HG03565 (cell line): ENCODE results near the gene NID1.

ENCODE experiments used
- ATAC-seq: cut with Tn5 transposase; IDR thresholded peaks from one replicate; pipeline ENCODE4 v1.9.1; 2021; ENCODE audit warnings: mild to moderate bottlenecking, moderate library complexity; ENCODE audit not compliant: unreplicated experiment

Gene NID1

DNA sequence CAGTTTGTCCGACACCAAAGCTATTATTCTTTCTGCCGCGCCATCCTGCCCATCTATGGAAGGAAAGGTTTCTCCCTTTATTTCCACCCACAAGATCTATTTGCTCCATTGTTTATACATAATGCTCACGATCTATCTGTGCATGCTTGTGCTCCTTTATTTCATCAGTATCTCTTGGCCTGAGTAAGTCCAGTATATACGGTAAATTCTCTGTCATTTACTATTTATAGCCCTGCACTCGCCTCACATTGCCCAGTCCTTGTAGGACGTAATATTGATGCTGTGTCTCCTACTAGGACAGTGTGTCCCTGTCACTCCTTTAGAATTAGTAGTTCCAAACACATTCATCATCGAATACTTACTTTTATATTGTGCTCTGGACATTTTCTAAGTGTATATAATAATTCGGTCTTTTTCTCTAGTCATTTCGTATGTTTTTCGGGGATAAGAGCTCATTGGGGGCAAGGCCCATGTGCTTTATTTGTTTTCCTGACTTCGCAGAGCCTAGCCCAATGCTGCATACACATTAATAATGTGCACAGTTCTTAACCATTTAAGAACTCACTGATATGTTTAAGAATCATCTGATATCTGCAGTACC is 3.1 kb upstream of the NID1 start:
- no peak for ATAC-seq

DNA sequence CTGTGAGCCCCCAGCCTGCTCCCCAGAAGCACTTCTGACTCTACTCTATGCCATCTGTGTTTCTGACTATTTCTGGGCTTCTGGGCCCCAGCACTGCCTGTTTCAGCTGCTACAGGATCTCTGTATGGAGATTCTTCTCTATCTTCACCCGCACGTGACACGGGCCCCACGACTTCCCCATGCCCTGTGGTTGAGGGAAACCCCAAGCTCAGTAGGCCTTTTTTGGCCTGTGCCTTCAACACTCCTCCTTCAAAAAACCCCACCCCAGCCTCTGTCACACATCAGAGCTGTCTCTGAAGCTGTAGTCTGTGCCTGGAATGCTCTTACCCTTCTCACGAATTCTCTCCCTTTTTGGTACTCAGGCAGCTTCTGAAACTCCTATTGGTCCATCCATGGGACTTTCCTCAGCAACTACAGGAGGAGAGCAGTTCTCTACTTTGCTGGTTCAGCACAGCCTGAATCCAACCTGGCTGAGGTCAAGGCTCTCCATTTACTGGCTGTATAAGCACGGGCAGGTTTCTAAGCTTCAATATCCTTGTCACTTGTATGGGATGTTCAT is 2.0 kb upstream of the NID1 start:
- ATAC-seq, result peak; percentile 82

DNA sequence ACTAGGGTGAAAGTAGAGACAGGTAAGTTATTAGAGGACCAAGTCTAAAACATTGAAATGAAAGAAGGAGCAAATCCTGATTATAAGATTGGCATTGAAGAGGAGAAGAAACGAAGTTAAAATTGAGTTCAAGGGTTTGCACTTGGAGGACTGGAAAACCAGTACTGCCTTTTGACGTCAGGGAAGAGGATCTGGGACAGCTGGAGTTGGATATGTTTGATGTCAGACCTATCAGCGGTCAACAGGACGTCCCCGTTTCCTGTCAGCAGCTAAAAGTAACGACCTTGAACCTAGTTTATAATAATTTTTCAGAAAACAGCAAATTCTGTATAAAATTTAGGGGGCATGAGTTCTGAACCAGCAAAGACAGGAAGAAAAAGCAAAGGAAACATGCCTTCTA is 1.2 kb upstream of the NID1 start:
- no peak for ATAC-seq

DNA sequence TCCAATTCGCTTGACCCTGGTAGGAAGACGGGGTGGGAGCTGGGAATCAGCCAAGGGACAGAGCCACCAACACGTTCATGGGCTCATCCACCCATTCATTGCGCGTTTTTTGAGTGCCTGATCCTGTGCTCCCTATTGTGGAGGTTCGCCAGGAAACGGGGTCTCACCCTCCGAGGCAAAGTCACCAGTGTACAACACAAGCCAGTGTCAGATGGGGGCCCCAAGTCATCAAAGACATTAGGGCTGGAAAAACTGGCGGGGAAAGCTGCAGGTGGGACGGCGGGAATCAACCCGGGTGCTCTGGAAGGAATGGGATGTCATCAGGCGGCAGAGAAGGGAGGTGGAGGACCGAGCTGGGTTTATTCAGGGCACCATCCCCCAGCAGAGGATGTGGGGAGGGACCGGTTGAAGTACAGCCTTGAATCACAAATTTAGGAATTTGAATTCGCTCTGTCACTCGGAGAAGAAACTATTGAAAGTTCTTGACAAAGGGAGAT is 667 bp upstream of the NID1 start:
- ATAC-seq, result no peak

DNA sequence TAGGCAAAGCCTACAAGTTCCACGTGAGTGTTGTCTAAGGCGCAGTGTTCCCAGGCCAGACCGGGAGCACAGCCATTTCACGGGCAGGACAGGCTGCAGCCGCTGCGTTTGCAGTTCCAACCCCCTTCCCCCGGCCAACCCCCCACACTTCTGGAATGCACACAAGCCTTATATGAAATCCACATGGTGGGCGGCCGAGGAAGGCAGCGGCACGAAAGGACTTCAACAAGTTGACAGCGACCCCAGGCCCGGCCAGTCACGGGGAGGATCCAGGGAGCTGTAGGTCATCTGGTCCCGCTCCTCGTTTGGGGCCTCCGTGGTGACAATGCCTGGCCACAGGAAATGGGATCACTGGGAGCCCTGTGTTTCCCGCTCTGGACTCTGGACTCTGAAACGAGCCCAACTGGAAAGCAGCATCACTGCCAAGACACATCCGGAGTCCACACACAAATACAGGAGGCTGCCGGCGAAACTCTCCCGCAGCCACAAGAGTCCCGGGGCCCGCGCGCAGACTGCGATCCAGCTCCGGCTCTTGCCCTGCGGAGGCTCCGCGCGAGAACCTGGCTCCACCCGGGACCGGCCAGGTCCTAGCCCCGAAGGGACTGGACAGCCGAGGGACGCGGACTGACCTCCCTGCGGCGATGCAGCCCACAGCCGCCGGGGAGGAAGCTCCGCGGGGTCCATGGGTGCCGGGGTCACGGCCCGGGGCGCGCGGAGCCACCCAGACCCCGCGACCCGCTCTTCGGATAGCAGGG is 794 bp downstream of the NID1 start:
- no peak for ATAC-seq

DNA sequence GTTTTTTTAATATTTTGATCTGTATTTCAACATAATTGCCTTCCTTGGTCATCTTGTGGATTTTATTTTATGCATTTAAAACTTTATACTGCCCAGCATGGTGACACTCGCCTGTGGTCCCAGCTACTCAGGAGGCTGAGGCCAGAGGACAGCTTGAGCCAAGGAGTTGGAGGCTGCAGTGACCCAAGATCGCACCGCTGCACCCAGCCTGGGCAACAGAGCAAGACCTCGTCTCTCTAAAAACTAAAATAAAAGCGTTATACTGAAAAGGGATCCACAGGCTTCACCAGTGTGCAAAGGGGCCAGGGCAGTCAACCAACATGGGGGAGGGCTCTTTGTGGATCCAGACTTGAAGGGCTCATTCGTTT is 1.4 kb downstream of the NID1 start:
- no peak for ATAC-seq

DNA sequence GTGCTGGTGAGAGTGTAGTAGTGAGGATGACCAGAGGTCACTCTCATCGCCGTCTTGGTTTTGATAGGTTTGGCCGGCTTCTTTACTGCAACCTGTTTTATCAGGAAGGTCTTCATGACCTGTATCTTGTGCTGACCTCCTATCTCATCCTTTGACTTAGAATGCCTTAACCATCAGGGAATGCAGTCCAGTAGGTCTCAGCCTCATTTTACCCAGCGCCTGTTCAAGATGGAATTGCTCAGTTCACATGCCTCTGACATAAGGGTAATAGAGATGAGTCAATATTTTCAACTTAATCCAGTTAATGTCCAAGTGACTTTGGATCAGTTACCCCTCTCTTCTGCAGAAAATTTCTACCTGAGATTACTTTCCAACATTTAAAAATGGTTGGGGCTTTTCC is 4.6 kb downstream of the NID1 start:
- ATAC-seq, result no peak

DNA sequence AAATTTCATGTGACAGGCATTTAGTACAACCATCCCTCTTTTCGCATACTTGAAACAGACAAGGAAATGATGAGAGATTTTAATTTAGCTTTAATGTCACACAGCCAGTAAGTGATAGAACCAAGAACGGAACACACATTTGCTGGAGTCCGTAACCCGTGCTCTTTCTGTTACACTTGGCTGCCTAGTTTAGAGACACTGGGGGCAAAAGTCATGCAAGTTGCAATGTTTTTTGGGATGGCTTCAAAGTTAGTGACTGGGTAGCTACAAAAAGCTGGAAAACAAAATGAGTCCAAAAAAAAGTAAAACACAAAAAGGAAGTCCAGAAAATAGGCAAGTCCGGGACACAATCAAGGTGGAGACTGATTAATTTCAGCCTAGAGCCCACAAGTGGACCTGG is 5.9 kb downstream of the NID1 start:
- no peak for ATAC-seq

DNA sequence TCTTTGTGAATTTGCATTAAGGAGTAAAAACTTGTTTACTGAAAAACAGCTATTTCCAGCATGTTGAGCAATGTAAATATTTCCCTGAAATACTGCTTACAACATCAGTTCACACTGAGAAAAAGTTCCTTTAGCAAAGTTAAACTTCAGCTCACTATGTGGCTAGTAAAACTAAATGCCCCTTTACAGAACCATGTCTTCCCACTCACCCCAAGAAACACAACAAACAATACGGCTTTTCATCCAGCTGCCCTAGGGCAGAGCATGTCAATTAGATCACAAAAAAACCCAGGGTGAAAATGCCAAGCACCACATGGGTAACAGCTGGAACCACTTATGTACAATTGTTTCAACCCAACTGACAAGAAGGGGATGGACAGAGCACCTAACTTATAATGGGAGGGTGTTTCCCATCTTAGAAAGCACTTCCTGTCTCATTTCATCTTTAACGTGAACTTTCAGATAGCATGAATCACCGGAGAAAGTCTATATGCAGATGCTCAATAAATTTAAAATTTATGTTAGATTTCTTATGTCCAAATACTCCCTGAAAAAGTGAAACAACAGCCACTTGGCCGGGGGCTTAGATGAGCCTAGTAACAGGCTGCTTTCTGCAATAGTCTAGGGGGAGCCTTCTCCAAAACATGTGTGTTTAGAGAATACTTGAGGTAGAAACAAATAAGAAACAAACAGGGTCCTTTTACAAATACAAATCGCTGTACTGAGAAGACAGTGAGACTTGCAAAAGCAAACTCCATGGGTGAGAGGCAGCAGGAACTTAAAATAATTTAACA is 6.6 kb downstream of the NID1 start:
- ATAC-seq, result peak; percentile 78

DNA sequence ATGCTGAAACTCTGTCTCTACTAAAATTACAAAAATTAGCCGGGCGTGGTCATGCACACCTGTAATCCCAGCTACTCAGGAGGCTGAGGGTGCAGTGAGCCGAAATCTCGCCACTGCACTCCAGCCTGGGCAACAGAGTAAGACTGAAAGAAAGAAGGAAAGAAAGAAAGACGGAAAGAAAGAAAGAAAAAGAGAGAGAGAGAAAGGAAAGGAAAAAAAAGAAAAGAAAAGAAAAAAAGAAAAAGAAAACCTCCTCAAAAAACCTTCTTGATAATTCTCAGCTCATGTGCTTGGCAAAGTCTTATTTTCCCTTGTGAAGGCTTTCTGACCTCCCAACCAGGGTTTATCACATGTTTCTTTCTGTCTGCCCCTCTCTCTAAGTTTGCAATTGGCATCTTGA is 7.3 kb downstream of the NID1 start:
- ATAC-seq, result no peak

DNA sequence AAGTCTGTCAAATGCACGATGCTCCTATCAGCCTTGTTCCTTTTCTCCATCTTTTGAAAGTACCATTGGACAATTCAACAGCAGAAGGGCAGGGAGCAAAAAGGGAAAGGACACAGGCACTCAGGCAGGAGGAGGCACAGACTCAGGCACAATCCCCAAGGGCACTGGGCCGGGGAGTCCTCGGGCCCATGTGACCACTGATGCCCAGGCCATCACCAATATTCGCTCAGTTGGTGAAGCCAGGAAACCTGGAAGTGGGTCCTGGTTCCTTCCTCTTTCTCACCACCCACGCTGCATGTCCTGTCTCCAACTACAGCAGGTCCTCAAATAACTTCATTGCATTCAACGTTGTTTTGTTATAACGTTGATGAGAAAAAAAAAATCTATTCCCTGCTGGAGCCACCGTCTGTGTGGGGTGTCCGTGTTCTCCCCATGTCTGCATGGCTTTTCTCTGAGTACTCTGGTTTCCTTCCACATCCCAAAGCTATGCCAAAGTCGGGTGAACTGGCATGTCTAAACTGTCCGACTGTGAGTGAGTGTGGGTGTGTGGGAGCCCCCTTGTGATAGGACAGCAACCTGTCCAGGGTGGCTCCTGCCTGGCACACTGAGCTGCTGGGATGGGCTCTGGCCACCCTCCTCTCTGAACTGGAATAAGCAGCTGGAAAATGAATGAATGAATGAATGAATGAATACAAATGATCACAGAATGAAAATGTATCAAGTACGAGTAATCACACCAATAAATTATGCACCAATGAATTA is 12.5 kb downstream of the NID1 start:
- no peak for ATAC-seq

DNA sequence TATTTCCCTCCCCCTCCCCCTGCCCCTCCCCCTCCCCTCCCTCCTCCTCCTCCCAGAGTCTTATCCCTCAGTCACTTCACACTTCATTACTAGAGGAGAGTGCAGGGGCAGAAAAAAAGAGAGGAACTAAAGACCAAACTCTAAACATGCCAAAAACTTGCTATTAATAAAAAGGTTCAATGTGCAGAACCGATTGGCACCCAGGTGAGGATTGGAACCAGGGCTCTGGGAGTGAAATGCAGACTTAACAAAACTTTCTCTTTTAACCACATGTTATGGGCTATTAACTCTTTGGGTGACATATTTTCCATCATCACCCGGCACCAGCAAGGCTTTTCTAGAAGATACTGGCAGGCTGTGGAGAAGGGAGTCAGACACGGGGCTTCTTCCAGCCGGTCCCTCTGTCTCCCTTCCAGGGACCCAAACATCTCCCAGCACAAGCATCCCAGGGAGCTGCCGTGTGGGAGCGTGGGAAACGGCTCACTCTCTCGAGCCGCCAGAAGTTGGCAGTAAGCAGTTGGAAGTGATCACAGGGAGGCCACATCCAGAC is 13.6 kb downstream of the NID1 start:
- ATAC-seq, result no peak

DNA sequence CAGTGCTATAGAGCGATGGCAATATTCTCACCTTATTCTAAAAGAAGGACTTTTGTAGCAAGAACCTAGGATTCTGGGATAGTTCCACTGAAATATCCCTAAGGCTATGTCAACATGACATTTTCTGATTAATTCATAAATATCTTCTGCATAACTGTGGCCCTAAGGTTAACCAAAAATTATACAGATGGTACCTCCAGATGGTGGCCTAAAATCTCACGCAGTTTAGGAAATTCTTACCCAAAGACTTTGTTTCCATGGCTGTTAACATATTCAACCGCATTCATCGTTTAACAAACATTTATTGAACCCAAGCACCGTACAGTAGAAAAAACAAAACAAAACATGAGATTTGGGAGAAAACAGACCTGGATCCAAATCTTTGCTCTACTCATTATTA is 19.1 kb downstream of the NID1 start:
- ATAC-seq, result no peak

DNA sequence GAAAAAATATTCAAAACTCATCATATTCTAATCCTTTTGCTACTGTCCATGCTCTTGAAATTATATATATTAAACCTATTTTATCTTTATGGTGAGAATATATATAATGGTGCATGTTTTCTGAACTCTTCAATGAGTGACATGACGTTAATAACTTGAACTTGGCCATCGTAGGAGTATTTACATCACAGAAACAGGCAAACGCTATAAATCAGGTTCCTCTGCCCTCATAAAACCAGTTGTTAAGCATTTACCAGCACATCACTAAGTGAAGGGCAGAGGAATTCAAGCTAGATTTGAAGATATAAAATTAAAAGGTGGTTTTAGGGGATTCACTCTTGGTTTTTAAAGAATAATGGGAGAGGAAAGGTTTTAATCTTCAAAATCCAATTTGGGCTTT is 20.5 kb downstream of the NID1 start:
- ATAC-seq, result no peak

DNA sequence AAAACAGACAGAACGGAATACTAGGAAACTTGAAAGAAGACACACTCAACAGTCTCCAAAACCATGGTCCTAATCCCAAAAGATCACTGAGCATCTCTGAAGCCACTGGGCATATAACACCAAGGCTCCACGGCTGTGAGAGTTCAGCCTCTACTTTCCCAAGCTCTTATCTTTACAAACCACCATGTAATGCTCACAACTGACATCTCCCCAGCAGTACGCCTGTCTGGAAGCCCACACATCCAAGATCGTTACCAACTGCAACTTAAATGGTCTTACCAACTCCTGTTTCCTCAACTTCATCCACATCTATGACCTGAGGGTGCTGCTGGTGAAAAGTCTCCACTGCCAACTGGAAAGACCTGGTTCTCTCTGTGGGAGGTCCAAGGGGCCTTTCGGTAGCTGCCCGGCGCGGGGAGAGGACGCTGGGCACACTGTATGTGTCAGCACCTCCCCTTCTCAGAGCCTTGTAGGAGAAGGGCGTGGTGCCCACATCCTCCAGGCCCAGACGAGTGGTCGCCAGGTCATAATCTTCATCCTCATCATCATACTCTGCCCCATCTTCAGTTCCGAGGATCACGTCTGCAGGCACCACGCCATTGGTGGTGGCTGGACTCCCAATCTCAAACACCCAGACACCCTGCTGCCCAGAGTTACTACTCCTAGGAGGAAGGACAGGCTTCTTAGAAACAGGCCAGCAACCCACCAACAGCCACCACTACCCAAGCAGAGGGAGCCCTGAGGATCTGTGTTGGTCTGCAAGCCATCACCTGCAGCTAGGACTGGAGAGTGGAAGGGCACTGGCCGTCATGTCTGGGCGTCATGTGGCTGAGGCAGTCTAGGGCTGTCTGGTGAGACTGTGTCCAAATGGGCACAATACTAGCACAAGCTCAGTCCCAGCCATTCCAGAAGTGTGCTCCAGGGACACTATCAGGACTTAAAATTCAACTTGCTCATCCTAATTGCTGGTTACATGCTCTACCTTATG is 23.0 kb downstream of the NID1 start:
- no peak for ATAC-seq

DNA sequence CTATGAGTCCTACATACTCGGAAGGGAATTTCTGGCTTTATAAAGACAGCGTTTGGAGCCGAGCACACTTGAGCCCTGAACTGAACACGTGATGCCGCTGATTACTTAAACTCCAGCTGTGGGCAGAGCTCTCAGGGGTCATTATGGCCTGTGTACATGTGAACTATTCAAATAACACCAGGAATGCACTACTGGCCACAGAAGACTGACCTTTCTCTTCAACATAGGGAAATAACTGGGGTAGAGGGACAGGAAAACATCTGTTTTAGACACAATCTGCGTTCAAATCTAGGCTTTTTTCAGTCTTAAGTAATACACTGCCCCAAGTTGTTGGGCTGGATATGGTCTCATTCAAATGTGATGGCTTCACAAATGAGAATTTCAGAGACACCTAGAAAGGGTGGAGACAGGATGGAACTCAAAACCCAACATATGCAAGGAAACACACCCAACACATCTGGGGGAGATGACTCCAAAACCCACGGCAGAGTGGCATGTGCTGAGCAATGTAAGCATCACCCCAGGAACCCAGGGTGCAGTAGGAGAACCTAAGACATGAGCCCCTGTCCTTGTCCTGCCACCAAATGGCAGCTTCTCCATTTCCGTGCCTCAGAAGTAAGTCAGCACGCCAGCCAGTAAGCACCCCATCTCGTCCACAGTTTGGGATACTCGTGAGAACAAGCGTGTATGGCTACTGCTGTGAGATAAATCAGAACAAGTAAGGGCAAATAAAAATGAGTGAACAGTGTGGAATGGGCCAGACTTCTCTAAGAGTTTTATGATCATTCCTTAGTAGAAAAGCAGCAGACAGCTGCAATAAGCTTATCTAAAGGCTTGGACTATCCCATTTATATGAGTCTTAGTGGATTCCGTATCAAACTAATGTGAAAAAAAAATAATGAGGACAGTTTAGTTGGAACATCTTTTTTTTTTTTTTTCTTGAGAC is 24.9 kb downstream of the NID1 start:
- no peak for ATAC-seq

DNA sequence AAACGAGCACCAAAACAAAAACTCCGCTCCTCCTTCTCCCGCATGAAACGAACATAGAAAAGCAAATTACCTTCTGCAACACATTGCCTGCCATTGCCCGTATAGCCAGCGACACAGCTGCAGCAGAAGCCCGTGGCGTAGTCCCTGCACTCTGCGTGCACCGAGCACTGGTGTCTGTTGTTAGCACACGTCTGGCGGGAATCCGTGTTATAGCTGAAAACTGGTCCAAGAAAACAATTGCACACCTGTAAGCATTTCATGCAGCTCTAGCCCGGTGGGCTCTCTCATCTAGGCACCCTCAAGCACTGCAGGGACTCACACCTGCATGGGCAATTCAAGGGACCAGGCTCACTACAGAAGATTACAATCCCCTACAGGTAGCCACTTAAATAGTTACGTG is 26.9 kb downstream of the NID1 start:
- no peak for ATAC-seq

DNA sequence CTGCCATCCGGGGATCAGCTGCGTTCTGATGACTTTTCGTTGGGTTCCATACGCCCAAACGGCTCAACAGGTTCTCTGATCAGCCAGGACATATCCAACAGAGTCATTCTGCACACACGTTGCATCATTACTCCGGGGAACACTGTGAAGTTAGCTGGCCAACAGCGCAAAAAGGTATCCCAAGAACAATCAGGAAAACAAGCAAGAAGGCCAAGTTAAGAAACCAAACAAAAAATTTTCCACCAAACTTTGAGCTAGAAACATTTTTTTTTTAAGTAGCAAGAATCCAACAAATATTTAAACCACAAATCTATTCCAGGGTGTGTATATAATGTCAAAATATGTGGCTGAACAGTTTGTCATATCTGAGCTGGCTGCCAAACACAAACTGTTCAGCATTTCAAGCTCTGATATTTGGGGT is 29.2 kb downstream of the NID1 start:
- no peak for ATAC-seq
